ENCODE measurements around the gene GORASP2.

DNA sequence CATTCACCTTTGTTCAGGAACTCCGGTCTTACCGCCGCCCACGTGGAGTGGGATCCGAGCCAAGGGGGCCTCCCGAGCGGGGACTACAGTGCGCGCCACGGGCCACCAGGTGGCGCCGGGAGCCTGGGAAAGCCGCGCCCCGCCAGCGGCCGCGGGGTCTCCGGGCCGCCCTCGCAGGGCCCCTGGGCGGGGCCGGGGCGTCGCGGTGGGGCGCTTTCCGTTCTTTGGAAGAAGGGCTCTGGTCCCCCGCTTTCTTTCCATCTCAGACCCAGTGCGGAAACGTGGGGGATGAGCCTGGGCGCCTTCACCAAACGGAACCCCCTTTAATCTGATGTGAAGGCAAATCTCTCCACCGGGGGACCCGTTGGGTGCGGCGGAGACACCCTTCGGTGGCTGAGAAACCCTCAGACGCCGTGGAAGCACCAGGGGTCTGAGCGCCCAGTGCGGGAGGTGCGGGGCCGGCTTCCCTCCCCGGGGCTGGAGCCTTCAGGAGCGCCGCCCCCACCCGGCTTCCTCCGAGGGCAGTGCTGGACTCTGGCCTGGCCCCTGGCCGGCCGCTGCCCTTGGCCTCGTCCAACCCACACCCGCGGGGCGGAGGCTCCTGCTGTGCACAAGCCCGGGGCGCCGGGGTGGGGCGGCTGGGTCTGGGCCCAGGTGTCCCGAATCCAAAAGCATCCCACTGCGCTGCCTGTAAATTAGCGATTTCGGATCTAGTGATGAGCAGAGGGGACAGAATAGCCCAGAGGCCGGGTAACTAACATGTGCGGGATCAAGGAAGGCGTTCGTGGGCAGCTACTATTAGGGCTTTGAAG lies 44.6 kb downstream of the GORASP2 start:
- TF ChIP-seq POLR2AphosphoS5 (IDR thresholded peaks at IDR 0.05): peak; percentile 44
- TF ChIP-seq, protein P1, sequence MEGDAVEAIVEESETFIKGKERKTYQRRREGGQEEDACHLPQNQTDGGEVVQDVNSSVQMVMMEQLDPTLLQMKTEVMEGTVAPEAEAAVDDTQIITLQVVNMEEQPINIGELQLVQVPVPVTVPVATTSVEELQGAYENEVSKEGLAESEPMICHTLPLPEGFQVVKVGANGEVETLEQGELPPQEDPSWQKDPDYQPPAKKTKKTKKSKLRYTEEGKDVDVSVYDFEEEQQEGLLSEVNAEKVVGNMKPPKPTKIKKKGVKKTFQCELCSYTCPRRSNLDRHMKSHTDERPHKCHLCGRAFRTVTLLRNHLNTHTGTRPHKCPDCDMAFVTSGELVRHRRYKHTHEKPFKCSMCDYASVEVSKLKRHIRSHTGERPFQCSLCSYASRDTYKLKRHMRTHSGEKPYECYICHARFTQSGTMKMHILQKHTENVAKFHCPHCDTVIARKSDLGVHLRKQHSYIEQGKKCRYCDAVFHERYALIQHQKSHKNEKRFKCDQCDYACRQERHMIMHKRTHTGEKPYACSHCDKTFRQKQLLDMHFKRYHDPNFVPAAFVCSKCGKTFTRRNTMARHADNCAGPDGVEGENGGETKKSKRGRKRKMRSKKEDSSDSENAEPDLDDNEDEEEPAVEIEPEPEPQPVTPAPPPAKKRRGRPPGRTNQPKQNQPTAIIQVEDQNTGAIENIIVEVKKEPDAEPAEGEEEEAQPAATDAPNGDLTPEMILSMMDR (IDR thresholded peaks at IDR 0.05): peak; percentile 96 to 98 (median 98)
